Central memory CD4-positive, alpha-beta T cell (primary cell): ENCODE data around the gene INSYN2A.

Source experiments
- DNase-seq: peaks from one replicate; pipeline ENCODE4 v3.0.0; 2022

The INSYN2A gene

GRCh38 chr10:127195041-127195506 lies 1.3 kb downstream of the INSYN2A start:
- DNase-seq = no peak

- no peak for DNase-seq
These were observed 1.8 kb downstream of the INSYN2A start for GRCh38 chr10:127194599-127194998.

GRCh38 chr10:127194111-127194510 lies 2.3 kb downstream of the INSYN2A start:
- DNase-seq = no peak

GRCh38 chr10:127193125-127193524 lies 3.3 kb downstream of the INSYN2A start:
- no peak for DNase-seq

DNA sequence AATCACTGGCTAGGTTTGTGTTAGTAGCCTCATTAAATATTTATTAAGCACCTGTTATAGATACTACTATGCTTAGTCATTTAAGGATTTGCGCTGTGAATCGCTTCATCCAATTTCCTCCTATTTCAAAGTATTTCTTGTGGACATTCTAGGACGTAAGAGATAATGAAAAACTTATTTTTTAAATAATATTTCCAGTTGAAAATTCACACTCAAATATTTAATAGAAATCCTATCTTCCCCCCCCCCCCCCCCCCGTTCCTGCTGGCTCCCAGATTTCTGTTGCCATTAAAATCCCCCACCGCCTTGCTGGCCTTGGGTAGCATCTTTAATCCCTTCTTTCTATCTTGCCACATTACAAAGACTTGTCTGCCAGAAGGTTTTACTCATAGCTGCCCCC lies 6.0 kb downstream of the INSYN2A start:
- no peak for DNase-seq

- no peak for DNase-seq
These were observed 7.2 kb downstream of the INSYN2A start for GRCh38 chr10:127189226-127189625.

GRCh38 chr10:127186813-127187212 lies 9.6 kb downstream of the INSYN2A start:
- DNase-seq = no peak

DNA sequence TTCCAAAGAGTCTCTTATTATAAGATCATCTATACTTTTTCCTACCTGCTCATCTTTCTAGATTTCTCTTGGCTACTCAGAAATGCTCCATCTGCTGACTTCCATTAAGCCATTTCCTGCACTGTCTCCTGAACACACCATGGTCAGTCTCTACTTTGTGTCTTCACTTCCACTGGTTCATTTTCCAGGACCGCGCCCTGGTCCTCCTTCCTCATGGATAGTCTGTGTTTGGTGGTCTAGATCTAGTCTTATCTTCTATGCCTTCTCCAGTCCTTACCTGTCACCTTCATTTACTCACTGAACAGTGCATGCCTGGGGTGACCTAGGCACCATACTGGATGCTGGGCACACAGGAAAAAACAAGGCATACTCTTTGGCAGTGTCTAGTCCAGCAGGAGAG lies 11.8 kb downstream of the INSYN2A start:
- no peak for DNase-seq

GRCh38 chr10:127182161-127182560 lies 14.2 kb downstream of the INSYN2A start:
- no peak for DNase-seq

- DNase-seq = no peak
These were observed 16.7 kb downstream of the INSYN2A start for GRCh38 chr10:127179612-127180250.

GRCh38 chr10:127176649-127177048 lies 19.7 kb downstream of the INSYN2A start:
- no peak for DNase-seq

- no peak for DNase-seq
These were observed 20.9 kb downstream of the INSYN2A start for GRCh38 chr10:127175357-127176110.

- DNase-seq = no peak
These were observed 21.5 kb downstream of the INSYN2A start for GRCh38 chr10:127174866-127175265.

DNA sequence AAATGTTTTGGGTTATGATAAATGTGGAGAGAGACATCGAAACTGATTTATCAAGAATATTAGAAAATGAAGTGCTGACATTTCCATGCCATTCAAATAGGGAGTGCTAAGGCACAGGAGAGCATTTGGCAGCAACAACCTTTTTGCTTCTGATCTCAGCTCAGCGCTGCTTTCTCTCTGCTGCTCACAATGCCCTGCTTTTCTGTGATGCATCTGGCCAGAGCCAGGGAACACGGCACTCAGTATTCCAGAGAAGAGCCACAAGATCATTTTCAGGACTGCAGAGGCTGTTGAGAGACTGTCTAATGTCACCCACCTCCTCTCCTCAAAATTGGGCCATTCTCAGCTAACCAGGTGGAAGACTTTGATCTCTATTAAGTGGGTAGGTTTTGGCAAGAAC lies 28.1 kb downstream of the INSYN2A start:
- no peak for DNase-seq

- no peak for DNase-seq
These were observed 33.5 kb downstream of the INSYN2A start for GRCh38 chr10:127162841-127163240.

- DNase-seq = no peak
These were observed 34.9 kb downstream of the INSYN2A start for GRCh38 chr10:127161482-127161881.

DNA sequence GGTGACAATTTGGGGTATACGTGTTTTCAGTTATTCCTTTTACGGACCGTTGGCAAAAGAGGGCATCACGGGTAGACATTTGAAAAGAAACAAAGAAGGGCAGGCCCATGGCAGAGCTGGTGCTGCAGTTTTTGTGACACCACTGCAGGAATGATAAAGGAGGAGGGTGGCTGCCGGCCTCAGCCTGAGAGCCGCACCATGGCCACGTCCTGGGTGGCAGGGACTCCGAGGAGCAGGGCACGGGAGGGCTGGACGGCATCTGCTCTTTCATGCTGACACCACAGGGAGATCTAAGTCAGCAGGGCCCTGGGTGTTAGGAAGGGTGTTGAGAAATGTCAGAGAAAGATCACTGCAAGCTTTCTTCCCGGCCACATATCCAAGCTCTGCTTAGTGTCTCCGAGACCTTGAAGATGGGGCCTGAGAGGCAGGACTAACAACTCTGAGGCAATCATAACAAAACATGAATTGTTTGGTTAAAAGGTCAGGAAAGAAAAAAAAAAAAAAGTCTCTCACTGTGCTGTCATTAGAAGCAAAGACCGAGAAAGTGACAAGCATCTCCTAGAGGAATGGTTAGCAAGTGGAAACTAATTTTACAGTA lies 36.6 kb downstream of the INSYN2A start:
- no peak for DNase-seq

DNA sequence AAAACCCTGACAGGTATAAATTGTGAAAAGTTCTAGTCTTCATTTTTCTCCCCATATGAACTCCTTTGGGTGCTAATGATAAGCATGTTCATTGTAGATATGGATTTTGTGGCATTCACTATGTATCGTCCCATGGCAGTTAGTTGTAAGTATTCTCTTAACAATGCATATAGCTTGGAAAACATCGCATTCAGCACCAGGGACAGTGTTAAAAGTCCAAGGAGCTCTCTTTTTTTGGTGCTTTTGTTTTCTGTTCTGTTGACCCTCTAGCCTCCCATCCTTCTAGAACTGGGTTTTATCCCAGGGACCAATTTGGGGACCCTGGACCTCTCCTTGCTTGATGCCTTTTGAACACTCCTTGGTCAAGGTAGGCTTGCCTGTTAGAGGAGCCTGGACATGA lies 37.7 kb downstream of the INSYN2A start:
- no peak for DNase-seq

- DNase-seq = no peak
These were observed 38.7 kb downstream of the INSYN2A start for GRCh38 chr10:127157506-127158200.

- DNase-seq = no peak
These were observed 39.3 kb downstream of the INSYN2A start for GRCh38 chr10:127157089-127157488.

GRCh38 chr10:127154831-127155620 lies 41.4 kb downstream of the INSYN2A start:
- no peak for DNase-seq

DNA sequence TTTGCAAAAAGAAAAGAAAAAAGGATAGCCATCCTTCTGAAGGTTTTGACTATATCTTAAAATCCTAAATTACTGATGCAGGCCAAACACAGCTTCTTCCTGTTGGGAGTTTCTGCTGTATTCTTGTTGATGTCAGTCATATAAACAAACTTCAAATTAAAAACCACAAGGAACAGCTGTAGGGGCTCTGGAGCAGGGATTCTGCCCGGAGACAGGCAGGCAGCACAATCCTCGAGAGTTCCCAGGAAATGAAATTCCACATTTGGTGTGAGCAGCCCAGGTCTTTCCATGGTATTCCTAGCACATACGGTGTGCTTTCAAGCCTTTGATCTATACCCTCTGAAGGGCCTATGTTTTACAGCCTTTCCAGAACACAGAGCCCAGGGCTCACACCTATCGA lies 43.2 kb downstream of the INSYN2A start:
- no peak for DNase-seq
